BE2C (cell line): ENCODE results near the gene CREB3L1. TPM values are rescaled to one million over a fixed set of nuclear protein-coding genes. Genes with fewer than 3 reads are reported as not detected.

Experiments
- DNase-seq: peaks from one replicate; pipeline ENCODE4 v3.0.0-alpha.2; 2020
- H3K27me3 ChIP-seq: fragments of 250-450 bp; sonication (Bioruptor Pico); 2 replicates; pipeline ENCODE4 v1.5.1; 2020; ENCODE audit warnings: mild to moderate bottlenecking
- H3K36me3 ChIP-seq: fragments of 250-450 bp; sonication (Bioruptor Pico); 2 replicates; pipeline ENCODE4 v1.5.1; 2020; ENCODE audit warnings: mild to moderate bottlenecking
- H3K4me1 ChIP-seq: fragments of 250-450 bp; sonication (Bioruptor Pico); 2 replicates; pipeline ENCODE4 v1.5.1; 2020
- H3K4me3 ChIP-seq: 2 replicates; pipeline ENCODE4 v1.5.1; 2011; ENCODE audit warnings: low read depth, low read length
- H3K9me3 ChIP-seq: fragments of 250-450 bp; sonication (Bioruptor Pico); 2 replicates; pipeline ENCODE4 v1.5.1; 2020
- CTCF ChIP-seq: IDR thresholded peaks from 2 replicates; pipeline ENCODE4 v1.5.1; 2012; ENCODE audit warnings: mild to moderate bottlenecking, low read depth, low read length
- polyA plus RNA-seq: library from polyadenylated mRNA; unstranded; fragments of >200 nt; gene quantifications from one replicate; pipeline ENCODE4 v1.2.1, GENCODE V29; 2012; ENCODE audit warnings: low read depth, missing spikeins; ENCODE audit not compliant: insufficient read length, insufficient read depth

CREB3L1 gene, protein sequence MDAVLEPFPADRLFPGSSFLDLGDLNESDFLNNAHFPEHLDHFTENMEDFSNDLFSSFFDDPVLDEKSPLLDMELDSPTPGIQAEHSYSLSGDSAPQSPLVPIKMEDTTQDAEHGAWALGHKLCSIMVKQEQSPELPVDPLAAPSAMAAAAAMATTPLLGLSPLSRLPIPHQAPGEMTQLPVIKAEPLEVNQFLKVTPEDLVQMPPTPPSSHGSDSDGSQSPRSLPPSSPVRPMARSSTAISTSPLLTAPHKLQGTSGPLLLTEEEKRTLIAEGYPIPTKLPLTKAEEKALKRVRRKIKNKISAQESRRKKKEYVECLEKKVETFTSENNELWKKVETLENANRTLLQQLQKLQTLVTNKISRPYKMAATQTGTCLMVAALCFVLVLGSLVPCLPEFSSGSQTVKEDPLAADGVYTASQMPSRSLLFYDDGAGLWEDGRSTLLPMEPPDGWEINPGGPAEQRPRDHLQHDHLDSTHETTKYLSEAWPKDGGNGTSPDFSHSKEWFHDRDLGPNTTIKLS
- polyA plus RNA-seq: 0.42 TPM

GRCh38 chr11:46277622-46278386, at the start of gene CREB3L1:
Gene CREB3L1, plus strand, starts transcription at chr11:46277662. Its CDS starts 450 bp downstream, at chr11:46278112.
- Histone ChIP-seq H3K36me3 (no peaks in the 10 kb centered on the region), H3K4me1 (no peaks in the 10 kb centered on the region), H3K9me3 (no peaks in the 10 kb centered on the region), H3K27me3 (no peaks in the 10 kb centered on the region; the same call in 1 of the 2 replicates), H3K4me3 (peak within 1 kb of the TSS; percentile 42)
- peak; percentile 32 for DNase-seq
- no peak for TF ChIP-seq CTCF

- TF ChIP-seq CTCF: no peak
- DNase-seq: no peak
- H3K4me1 ChIP-seq: no peaks in the 10 kb centered on the region
- no peak overlapping the region for H3K4me3 ChIP-seq
- no peaks in the 10 kb centered on the region for H3K27me3 ChIP-seq
- no peaks in the 10 kb centered on the region for H3K36me3 ChIP-seq
- H3K9me3 ChIP-seq: no peaks in the 10 kb centered on the region
These were observed 48.2 kb upstream of the CREB3L1 start for GRCh38 chr11:46229230-46229629.

DNA sequence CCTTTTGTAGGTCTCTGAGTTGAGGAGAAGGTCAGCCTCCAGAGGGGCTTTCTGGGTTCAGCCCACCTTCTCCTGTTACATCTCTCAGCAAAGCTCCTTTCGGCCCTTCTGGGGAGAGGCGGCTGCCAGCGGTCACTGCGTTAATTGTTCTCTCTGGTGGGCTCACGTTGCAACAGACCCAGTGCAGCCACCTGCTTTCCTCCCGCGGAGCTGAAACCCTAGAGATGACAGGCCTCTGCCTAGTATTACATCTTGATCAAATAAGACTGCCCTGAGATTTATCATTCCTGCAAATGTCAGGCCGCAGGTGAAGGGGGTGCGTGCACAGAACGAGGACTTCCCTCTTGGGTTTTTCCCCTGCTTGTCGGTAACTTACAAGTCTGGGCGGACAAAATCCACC, 43.2 kb upstream of the CREB3L1 start:
- no peak for TF ChIP-seq CTCF
- no peak for DNase-seq
- peaks cover 6% of the 10 kb centered on the region; the same call in 1 of the 2 replicates for H3K27me3 ChIP-seq

GRCh38 chr11:46235777-46236688, 41.4 kb upstream of the CREB3L1 start:
- Histone ChIP-seq H3K4me3 (no peak overlapping the region), H3K9me3 (no peaks in the 10 kb centered on the region), H3K4me1 (no peaks in the 10 kb centered on the region; the same call in 1 of the 2 replicates), H3K36me3 (no peaks in the 10 kb centered on the region), H3K27me3 (peaks cover 6% of the 10 kb centered on the region; the same call in 1 of the 2 replicates)
- no peak for DNase-seq
- TF ChIP-seq CTCF: no peak

More for the DNA sequence above, 43.2 kb upstream of the CREB3L1 start:
- Histone ChIP-seq H3K36me3 (no peaks in the 10 kb centered on the region), H3K4me1 (no peaks in the 10 kb centered on the region; the same call in 1 of the 2 replicates), H3K4me3 (no peak overlapping the region), H3K9me3 (no peaks in the 10 kb centered on the region)

DNA sequence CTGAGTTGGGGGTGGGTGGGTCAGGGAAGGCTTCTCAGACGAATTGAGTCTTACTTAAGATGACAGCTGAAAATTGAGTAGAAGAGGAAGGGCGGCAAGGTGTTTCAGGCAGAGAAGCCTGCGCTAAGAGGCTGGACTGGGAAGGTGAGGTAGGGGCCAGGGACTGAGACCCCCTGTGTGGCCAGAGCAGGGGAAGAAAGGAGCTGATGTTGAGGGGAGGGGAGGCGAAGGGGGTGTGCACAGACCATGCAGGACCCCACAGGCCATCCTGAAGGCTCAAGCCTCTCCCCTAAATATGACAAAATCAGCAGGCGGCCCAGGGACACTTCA, 40.6 kb upstream of the CREB3L1 start:
- DNase-seq: no peak

More for the DNA sequence above, 40.6 kb upstream of the CREB3L1 start:
- no peaks in the 10 kb centered on the region for H3K36me3 ChIP-seq
- peaks cover 6% of the 10 kb centered on the region; the same call in 1 of the 2 replicates for H3K27me3 ChIP-seq
- no peak for TF ChIP-seq CTCF
- no peaks in the 10 kb centered on the region; the same call in 1 of the 2 replicates for H3K4me1 ChIP-seq
- no peak overlapping the region for H3K4me3 ChIP-seq
- H3K9me3 ChIP-seq: no peaks in the 10 kb centered on the region
